ENCODE results near the gene COL25A1. TPM values are rescaled to one million over a fixed set of nuclear protein-coding genes. Genes with fewer than 3 reads are reported as not detected.
"Not testable (repeated sequence)": the region's sequence is repeated elsewhere in the genome, so short reads cannot be mapped to it uniquely, and the experiment has no call there.

The COL25A1 gene
- total RNA-seq, 2 experiments from 2014 or later, result 0.67 TPM; not detected in 1

- ATAC-seq (ENCODE audit: low read depth), result no peak
Observed at GRCh38 chr4:109025471-109026076, 276.9 kb downstream of the COL25A1 start.

DNA sequence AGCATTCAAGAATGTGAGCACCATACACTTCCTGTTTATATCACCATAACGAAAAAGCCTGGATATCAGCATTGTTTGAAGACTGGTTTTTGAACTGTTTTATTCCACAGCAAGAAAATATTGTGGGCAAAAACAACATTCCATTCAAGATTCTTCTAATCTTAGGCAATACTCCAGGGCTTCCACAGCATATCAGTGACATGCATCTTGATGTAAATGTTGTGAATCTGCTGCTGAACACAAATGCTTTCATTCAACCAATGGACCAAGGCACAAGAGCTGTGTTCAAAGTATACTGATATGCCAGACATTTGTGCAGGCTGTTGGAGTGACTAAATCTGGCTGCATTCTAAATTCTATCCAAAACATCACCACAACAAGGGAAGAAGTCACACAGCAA is 279.5 kb downstream of the COL25A1 start:
- Mint-ChIP-seq H3K27ac (no peak overlapping the region), H3K27me3 (peaks cover 2% of the 10 kb centered on the region), H3K36me3 (peaks cover 1% of the 10 kb centered on the region), H3K4me3 (no peak overlapping the region), H3K4me1 (no peaks in the 10 kb centered on the region), H3K9me3 (peaks cover 12% of the 10 kb centered on the region)
- ATAC-seq (ENCODE audit: low read depth) (no peak), DNase-seq (no peak)
- POLR2A ChIA-PET, result no interaction called here

More at GRCh38 chr4:109025471-109026076, 276.9 kb downstream of the COL25A1 start:
- Mint-ChIP-seq H3K36me3 (peaks cover 1% of the 10 kb centered on the region), H3K4me3 (no peak overlapping the region), H3K9me3 (peaks cover 12% of the 10 kb centered on the region), H3K4me1 (no peaks in the 10 kb centered on the region), H3K27me3 (peaks cover 2% of the 10 kb centered on the region), H3K27ac (no peak overlapping the region)
- POLR2A ChIA-PET, result interaction anchor here (0.6 kb wide), 1 partner anchor 326 kb away, joined by 4 read pairs; no protein-coding TSS in a partner anchor
- DNase-seq, result no peak

GRCh38 chr4:109021630-109022029 is 280.8 kb downstream of the COL25A1 start:
- POLR2A ChIA-PET; H3K36me3 Mint-ChIP-seq; ATAC-seq (ENCODE audit: low read depth); H3K4me3 Mint-ChIP-seq; H3K27ac Mint-ChIP-seq; DNase-seq; H3K27me3 Mint-ChIP-seq; H3K4me1 Mint-ChIP-seq: not testable (repeated sequence)
- H3K9me3 Mint-ChIP-seq, result peaks cover 12% of the 10 kb centered on the region

GRCh38 chr4:109020861-109021260 is 281.6 kb downstream of the COL25A1 start:
- no peak for ATAC-seq (ENCODE audit: low read depth)
- H3K9me3 Mint-ChIP-seq, result peaks cover 14% of the 10 kb centered on the region
- POLR2A ChIA-PET, result no interaction called here
- peaks cover 2% of the 10 kb centered on the region for H3K27me3 Mint-ChIP-seq
- H3K4me1 Mint-ChIP-seq, result no peaks in the 10 kb centered on the region
- no peak overlapping the region for H3K27ac Mint-ChIP-seq
- H3K36me3 Mint-ChIP-seq, result peaks cover 1% of the 10 kb centered on the region
- no peak for DNase-seq
- no peak overlapping the region for H3K4me3 Mint-ChIP-seq

- Mint-ChIP-seq H3K9me3 (peaks cover 7% of the 10 kb centered on the region), H3K4me1 (no peaks in the 10 kb centered on the region), H3K27ac (no peak overlapping the region), H3K36me3 (no peaks in the 10 kb centered on the region), H3K27me3 (no peaks in the 10 kb centered on the region), H3K4me3 (no peak overlapping the region)
- DNase-seq, result no peak
- no peak for ATAC-seq (ENCODE audit: low read depth)
- POLR2A ChIA-PET, result no interaction called here
Observed at GRCh38 chr4:109016200-109016599, 286.3 kb downstream of the COL25A1 start.

GRCh38 chr4:109015413-109015810 is 287.0 kb downstream of the COL25A1 start:
- ATAC-seq (ENCODE audit: low read depth) (no peak), DNase-seq (no peak)
- POLR2A ChIA-PET, result no interaction called here
- H3K4me1 Mint-ChIP-seq, result no peaks in the 10 kb centered on the region
- H3K36me3 Mint-ChIP-seq, result no peaks in the 10 kb centered on the region
- H3K9me3 Mint-ChIP-seq, result peaks cover 2% of the 10 kb centered on the region
- H3K27me3 Mint-ChIP-seq, result no peaks in the 10 kb centered on the region
- no peak overlapping the region for H3K27ac Mint-ChIP-seq
- H3K4me3 Mint-ChIP-seq, result no peak overlapping the region

DNA sequence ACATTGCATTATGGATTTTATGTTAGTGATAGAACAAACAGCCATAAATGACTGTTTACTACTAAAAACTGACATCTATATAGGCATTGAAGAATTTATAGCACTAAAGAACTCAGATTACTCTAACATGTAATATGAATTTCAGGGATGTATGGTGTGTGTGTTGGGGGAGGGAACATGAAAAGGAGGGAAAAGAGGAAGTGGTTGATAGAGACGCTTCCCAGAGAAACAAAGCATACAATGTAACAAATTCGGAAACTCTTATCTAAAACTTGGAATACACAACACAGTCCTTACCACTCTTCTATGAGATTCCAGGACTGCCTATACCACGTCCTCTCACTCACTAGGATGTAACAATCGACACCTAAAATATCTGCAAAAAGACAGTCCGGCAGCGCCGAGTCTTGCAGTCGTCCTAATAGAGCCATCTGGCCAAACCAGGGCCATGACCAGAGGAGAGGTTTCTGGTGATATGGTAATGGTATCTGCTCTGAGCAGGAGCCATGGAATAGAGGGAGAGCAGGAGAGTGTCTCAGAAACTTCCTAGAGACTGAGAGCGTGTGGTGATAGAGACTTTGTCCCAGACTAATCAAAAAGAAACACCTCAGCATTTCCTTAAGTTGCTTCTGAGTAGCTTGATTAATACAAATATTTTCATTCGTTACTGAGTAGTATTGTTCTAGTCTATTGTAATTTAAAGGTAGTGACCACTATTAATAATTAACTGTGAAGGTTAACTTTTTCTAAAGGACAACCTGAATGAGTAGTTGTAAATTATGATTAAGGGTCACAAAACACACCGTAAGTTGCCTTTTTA is 287.7 kb downstream of the COL25A1 start:
- no peak for ATAC-seq (ENCODE audit: low read depth)
- Mint-ChIP-seq H3K27ac (no peak overlapping the region), H3K4me3 (no peak overlapping the region), H3K9me3 (peaks cover 2% of the 10 kb centered on the region), H3K27me3 (no peaks in the 10 kb centered on the region), H3K36me3 (no peaks in the 10 kb centered on the region), H3K4me1 (no peaks in the 10 kb centered on the region)
- POLR2A ChIA-PET, result no interaction called here
- no peak for DNase-seq

GRCh38 chr4:109012286-109012880 is 290.1 kb downstream of the COL25A1 start:
- Mint-ChIP-seq H3K4me1 (no peaks in the 10 kb centered on the region), H3K4me3 (no peak overlapping the region), H3K36me3 (no peaks in the 10 kb centered on the region), H3K27ac (no peak overlapping the region), H3K9me3 (peaks cover 2% of the 10 kb centered on the region), H3K27me3 (no peaks in the 10 kb centered on the region)
- ATAC-seq (ENCODE audit: low read depth) (no peak), DNase-seq (no peak)
- POLR2A ChIA-PET, result no interaction called here

DNA sequence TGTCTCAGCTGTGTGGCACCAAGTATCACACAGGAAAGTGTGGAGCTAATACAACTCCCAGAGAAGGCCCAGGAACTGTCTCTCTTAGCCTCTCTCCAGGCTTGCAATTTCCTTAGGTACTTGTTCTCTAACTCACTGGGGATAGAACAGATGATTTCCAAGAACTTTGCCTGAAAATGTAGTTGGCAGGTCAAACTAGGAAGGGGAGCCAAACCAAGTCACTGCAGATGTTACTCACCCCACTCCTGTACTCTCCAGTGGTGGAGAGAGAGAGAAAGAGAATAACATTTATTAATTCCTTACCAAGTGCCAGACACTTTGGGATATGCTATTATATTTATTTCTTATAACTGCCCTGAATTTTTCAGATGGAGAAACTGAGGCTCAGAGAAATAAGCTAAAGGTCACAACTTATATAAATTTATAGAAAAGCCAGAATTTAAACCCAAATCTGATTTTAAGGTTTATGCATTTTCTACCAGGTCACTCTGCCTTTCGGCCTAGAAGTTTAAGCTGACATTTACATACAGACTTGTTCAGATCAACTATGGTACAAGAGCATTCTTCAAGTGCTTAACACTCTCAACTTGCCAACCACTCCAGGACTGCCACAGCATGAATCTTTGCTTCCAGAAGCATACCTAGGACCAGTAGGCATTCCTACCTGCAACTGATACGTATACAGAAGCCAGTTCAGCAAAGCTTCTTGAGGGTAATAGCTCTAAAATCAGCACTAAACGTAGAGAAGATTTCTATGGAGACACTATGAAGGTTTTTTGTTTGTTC is 291.0 kb downstream of the COL25A1 start:
- Mint-ChIP-seq H3K4me3 (no peak overlapping the region), H3K36me3 (no peaks in the 10 kb centered on the region), H3K27ac (no peak overlapping the region), H3K9me3 (peaks cover 2% of the 10 kb centered on the region), H3K27me3 (no peaks in the 10 kb centered on the region), H3K4me1 (no peaks in the 10 kb centered on the region)
- DNase-seq, result no peak
- POLR2A ChIA-PET, result no interaction called here
- ATAC-seq (ENCODE audit: low read depth), result no peak

DNA sequence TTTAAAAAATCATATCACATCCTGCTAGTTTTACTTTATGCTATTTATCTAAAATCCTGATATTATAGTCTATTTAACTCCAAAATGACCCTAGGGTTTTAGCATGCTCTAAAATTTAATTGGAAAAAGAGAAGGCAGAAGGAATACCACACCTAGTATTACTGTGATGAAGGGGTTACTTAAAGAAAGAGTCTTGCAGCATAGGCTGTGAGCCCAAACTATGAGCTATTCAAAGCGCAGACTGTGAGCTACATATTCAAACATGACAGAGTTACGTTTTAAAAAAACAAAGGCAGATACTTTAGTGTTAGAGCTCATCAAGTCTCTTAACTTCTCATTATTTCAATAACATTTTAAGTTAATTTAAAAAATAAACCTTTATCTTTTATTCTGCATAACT is 291.9 kb downstream of the COL25A1 start:
- DNase-seq (no peak), ATAC-seq (ENCODE audit: low read depth) (no peak)
- H3K9me3 Mint-ChIP-seq, result no peaks in the 10 kb centered on the region
- no peak overlapping the region for H3K27ac Mint-ChIP-seq
- no peak overlapping the region for H3K4me3 Mint-ChIP-seq
- peaks cover 1% of the 10 kb centered on the region for H3K4me1 Mint-ChIP-seq
- H3K27me3 Mint-ChIP-seq, result no peaks in the 10 kb centered on the region
- no peaks in the 10 kb centered on the region for H3K36me3 Mint-ChIP-seq
- POLR2A ChIA-PET, result no interaction called here

- Mint-ChIP-seq H3K27me3 (no peaks in the 10 kb centered on the region), H3K27ac (no peak overlapping the region), H3K4me3 (no peak overlapping the region), H3K4me1 (peaks cover 6% of the 10 kb centered on the region), H3K36me3 (no peaks in the 10 kb centered on the region), H3K9me3 (no peaks in the 10 kb centered on the region)
- POLR2A ChIA-PET, result no interaction called here
- no peak for ATAC-seq (ENCODE audit: low read depth)
- DNase-seq, result no peak
Observed at GRCh38 chr4:109009909-109010308, 292.5 kb downstream of the COL25A1 start.

- Mint-ChIP-seq H3K9me3 (no peaks in the 10 kb centered on the region), H3K27ac (no peak overlapping the region), H3K4me3 (no peak overlapping the region), H3K36me3 (no peaks in the 10 kb centered on the region), H3K4me1 (peaks cover 10% of the 10 kb centered on the region), H3K27me3 (peaks cover 2% of the 10 kb centered on the region)
- ATAC-seq (ENCODE audit: low read depth) (no peak), DNase-seq (no peak)
- POLR2A ChIA-PET, result no interaction called here
Observed at GRCh38 chr4:109007976-109008375, 294.5 kb downstream of the COL25A1 start.

DNA sequence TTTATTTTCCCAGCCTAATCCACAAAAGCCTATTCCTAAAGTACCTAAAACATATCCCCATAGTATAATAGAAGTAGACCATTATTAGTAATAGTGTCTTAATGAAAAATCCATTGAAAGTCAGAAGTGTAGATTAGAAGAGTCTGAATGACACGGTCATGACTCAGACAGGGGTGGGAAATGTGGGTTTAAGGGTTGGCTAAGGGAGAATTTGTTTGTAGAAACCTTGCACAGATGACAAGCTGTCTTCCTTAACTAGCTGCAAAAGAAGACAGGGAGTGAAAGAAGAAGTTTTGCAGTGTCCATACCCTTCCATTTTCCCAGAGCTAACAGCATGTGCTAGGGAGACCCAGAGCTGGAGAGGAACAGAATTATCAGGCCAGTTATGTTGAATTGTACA is 296.9 kb downstream of the COL25A1 start:
- no peaks in the 10 kb centered on the region for H3K9me3 Mint-ChIP-seq
- DNase-seq (no peak), ATAC-seq (ENCODE audit: low read depth) (no peak)
- peaks cover 2% of the 10 kb centered on the region for H3K27me3 Mint-ChIP-seq
- H3K4me3 Mint-ChIP-seq, result no peak overlapping the region
- peaks cover 2% of the 10 kb centered on the region for H3K36me3 Mint-ChIP-seq
- POLR2A ChIA-PET, result interaction anchor here (0.6 kb wide), 1 partner anchor 1156 kb away, joined by 3 read pairs; no protein-coding TSS in a partner anchor
- H3K27ac Mint-ChIP-seq, result no peak overlapping the region
- H3K4me1 Mint-ChIP-seq, result peaks cover 10% of the 10 kb centered on the region
